Neural cell (in vitro differentiated cells): ENCODE results near the gene SULT4A1. TPM values are rescaled to one million over a fixed set of nuclear protein-coding genes. Genes with fewer than 3 reads are reported as not detected.

Experiments used
- H2AFZ ChIP-seq: fragments of 200-600, 300-800 bp; sonication (generic), shearing (Covaris generic); 2 replicates; pipeline ENCODE4 v1.6.0; 2014; ENCODE audit warnings: low read depth, mild to moderate bottlenecking, antibody characterized with exemption, low read length, moderate library complexity
- H3F3A ChIP-seq: fragments of 200-600 bp; shearing (Covaris generic); 2 replicates; pipeline ENCODE4 v1.6.1; 2016; ENCODE audit warnings: mild to moderate bottlenecking, moderate library complexity, mixed read lengths, antibody characterized with exemption, low read length; ENCODE audit not compliant: insufficient read depth, poor library complexity, severe bottlenecking
- H3K27ac ChIP-seq: fragments of 200-600, 300-800 bp; sonication (generic), shearing (Covaris generic); 2 replicates; pipeline ENCODE4 v1.5.1; 2014; ENCODE audit warnings: mild to moderate bottlenecking, low read length, moderate library complexity
- H3K27me3 ChIP-seq: fragments of 300-800, 200-600 bp; sonication (generic), shearing (Covaris generic); 2 replicates; pipeline ENCODE4 v1.6.0; 2014; ENCODE audit warnings: mild to moderate bottlenecking, low read depth, low read length, moderate library complexity; ENCODE audit not compliant: insufficient read depth
- H3K36me3 ChIP-seq: fragments of 300-800, 200-600 bp; sonication (generic), shearing (Covaris generic); 2 replicates; pipeline ENCODE4 v1.5.1; 2014; ENCODE audit warnings: mild to moderate bottlenecking, antibody characterized with exemption, low read length, moderate library complexity; ENCODE audit not compliant: insufficient read depth
- H3K4me2 ChIP-seq: fragments of 300-800, 200-600 bp; sonication (generic), shearing (Covaris generic); 2 replicates; pipeline ENCODE4 v1.6.0; 2014; ENCODE audit warnings: mild to moderate bottlenecking, low read length
- H3K4me3 ChIP-seq: fragments of 300-800, 200-600 bp; sonication (generic), shearing (Covaris generic); 2 replicates; pipeline ENCODE4 v1.5.1; 2014; ENCODE audit warnings: mild to moderate bottlenecking, low read length, moderate library complexity
- H3K79me2 ChIP-seq: fragments of 200-600 bp; shearing (Covaris generic); replicated peaks from 2 replicates; pipeline ENCODE4 v1.6.0; 2014; ENCODE audit warnings: mild to moderate bottlenecking, low read length, moderate library complexity; ENCODE audit not compliant: insufficient read depth
- H3K9ac ChIP-seq: fragments of 300-800, 200-600 bp; sonication (generic), shearing (Covaris generic); 2 replicates; pipeline ENCODE4 v1.6.1; 2016; ENCODE audit warnings: mild to moderate bottlenecking, low read length, mixed read lengths
- H3K9me2 ChIP-seq: fragments of 200-600 bp; shearing (Covaris generic); 2 replicates; pipeline ENCODE4 v1.6.1; 2016; ENCODE audit warnings: mild to moderate bottlenecking, low read length, mixed read lengths; ENCODE audit not compliant: insufficient read depth
- H3K9me3 ChIP-seq: fragments of 200-600, 300-800 bp; sonication (generic), shearing (Covaris generic); 2 replicates; pipeline ENCODE4 v1.6.1; 2016; ENCODE audit warnings: mild to moderate bottlenecking, mixed run types, low read length, moderate library complexity, mixed read lengths
- H4K20me1 ChIP-seq: fragments of 200-600 bp; shearing (Covaris generic); 2 replicates; pipeline ENCODE4 v1.6.1; 2016; ENCODE audit warnings: mild to moderate bottlenecking, mixed run types; ENCODE audit not compliant: insufficient read depth
- EP300 ChIP-seq: fragments of 450-650 bp; conservative IDR thresholded peaks from 2 replicates; pipeline ENCODE4 v1.6.1; 2014; ENCODE audit warnings: antibody characterized with exemption, mild to moderate bottlenecking, moderate library complexity; ENCODE audit not compliant: poor library complexity, severe bottlenecking
- EZH2 ChIP-seq: fragments of 200-600, 300-800 bp; shearing (Covaris generic), sonication (generic); IDR thresholded peaks from 2 replicates; pipeline ENCODE4 v1.6.1; 2014; ENCODE audit warnings: antibody characterized with exemption, low read length, borderline replicate concordance, mild to moderate bottlenecking; ENCODE audit not compliant: insufficient read depth, poor library complexity, severe bottlenecking
- MXI1 ChIP-seq: fragments of 450-650 bp; conservative IDR thresholded peaks from 2 replicates; pipeline ENCODE4 v1.6.1; 2014; ENCODE audit warnings: antibody characterized with exemption, mild to moderate bottlenecking; ENCODE audit not compliant: poor library complexity, severe bottlenecking
- POLR2AphosphoS5 ChIP-seq: IDR thresholded peaks from 2 replicates; pipeline ENCODE4 v1.6.1; 2012
- RAD21 ChIP-seq: fragments of 450-650 bp; conservative IDR thresholded peaks from 2 replicates; pipeline ENCODE4 v1.6.1; 2014; ENCODE audit warnings: antibody characterized with exemption, mild to moderate bottlenecking, moderate library complexity
- SMC3 ChIP-seq: fragments of 450-650 bp; conservative IDR thresholded peaks from 2 replicates; pipeline ENCODE4 v1.6.1; 2014; ENCODE audit warnings: antibody characterized with exemption, mild to moderate bottlenecking, moderate library complexity; ENCODE audit not compliant: poor library complexity
- TAF1 ChIP-seq: IDR thresholded peaks from 2 replicates; pipeline ENCODE4 v1.6.1; 2012; ENCODE audit warnings: low read depth
- polyA plus RNA-seq: library from polyadenylated mRNA; depleted of rRNA; stranded (reverse); fragments of >200 nt; gene quantifications from 2 replicates; pipeline ENCODE4 v1.2.3, GENCODE V29; 2014
- TF ChIP-seq, protein P1 (sequence below): IDR thresholded peaks from 2 replicates; pipeline ENCODE4 v1.6.1; 2012; ENCODE audit warnings: borderline replicate concordance
- TF ChIP-seq, protein P2 (sequence below): fragments of 450-650 bp; IDR thresholded peaks from 2 replicates; pipeline ENCODE4 v1.5.1; 2014; ENCODE audit warnings: antibody characterized with exemption, mild to moderate bottlenecking, moderate library complexity; ENCODE audit not compliant: poor library complexity, severe bottlenecking

SULT4A1 gene
- polyA plus RNA-seq, 1 donor from 2014 or later = 182 TPM

DNA sequence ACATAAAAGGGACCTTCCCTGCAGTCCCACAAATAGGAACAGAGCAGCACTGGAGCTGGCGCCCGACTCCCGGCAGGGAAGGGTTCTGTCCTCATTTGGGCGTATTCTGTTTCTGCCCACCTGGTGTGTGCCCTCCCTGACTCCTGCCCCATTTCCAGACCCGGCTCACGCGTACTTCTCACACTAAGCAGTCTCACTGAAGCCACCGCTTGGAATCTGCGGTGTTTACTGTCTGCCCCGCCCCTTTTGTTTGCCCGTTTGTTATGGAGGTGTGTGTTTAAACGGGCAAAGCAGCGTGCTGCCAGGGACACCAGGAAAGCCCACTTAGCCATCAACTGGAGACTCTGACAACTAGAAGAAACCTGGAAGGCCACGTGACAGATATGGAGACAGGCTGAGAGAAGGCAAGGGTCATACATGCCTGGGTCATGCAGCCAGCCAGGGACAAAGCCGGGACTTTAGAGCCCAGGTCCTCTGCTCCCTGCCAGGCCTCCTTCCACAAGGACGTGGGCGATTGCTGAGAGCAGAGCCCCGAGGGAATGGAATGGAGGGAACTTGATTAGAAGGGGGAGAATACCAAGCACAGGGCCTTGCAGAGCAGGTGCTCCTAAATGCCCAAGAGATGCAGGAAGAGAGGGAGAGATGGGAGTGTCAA is 41.5 kb downstream of the SULT4A1 start:
- no peak overlapping the region for H3K27ac ChIP-seq
- H3K36me3 ChIP-seq = no peaks in the 10 kb centered on the region
- no peaks in the 10 kb centered on the region for H4K20me1 ChIP-seq
- H3K9me3 ChIP-seq = no peaks in the 10 kb centered on the region
- H2AFZ ChIP-seq = no peak overlapping the region
- H3K27me3 ChIP-seq = no peaks in the 10 kb centered on the region
- TF ChIP-seq MXI1 (no peak), EP300 (no peak), RAD21 (no peak), POLR2AphosphoS5 (no peak), EZH2 (no peak), SMC3 (no peak), TAF1 (no peak)
- TF ChIP-seq, protein P1, sequence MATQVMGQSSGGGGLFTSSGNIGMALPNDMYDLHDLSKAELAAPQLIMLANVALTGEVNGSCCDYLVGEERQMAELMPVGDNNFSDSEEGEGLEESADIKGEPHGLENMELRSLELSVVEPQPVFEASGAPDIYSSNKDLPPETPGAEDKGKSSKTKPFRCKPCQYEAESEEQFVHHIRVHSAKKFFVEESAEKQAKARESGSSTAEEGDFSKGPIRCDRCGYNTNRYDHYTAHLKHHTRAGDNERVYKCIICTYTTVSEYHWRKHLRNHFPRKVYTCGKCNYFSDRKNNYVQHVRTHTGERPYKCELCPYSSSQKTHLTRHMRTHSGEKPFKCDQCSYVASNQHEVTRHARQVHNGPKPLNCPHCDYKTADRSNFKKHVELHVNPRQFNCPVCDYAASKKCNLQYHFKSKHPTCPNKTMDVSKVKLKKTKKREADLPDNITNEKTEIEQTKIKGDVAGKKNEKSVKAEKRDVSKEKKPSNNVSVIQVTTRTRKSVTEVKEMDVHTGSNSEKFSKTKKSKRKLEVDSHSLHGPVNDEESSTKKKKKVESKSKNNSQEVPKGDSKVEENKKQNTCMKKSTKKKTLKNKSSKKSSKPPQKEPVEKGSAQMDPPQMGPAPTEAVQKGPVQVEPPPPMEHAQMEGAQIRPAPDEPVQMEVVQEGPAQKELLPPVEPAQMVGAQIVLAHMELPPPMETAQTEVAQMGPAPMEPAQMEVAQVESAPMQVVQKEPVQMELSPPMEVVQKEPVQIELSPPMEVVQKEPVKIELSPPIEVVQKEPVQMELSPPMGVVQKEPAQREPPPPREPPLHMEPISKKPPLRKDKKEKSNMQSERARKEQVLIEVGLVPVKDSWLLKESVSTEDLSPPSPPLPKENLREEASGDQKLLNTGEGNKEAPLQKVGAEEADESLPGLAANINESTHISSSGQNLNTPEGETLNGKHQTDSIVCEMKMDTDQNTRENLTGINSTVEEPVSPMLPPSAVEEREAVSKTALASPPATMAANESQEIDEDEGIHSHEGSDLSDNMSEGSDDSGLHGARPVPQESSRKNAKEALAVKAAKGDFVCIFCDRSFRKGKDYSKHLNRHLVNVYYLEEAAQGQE = no peak
- TF ChIP-seq, protein P2, sequence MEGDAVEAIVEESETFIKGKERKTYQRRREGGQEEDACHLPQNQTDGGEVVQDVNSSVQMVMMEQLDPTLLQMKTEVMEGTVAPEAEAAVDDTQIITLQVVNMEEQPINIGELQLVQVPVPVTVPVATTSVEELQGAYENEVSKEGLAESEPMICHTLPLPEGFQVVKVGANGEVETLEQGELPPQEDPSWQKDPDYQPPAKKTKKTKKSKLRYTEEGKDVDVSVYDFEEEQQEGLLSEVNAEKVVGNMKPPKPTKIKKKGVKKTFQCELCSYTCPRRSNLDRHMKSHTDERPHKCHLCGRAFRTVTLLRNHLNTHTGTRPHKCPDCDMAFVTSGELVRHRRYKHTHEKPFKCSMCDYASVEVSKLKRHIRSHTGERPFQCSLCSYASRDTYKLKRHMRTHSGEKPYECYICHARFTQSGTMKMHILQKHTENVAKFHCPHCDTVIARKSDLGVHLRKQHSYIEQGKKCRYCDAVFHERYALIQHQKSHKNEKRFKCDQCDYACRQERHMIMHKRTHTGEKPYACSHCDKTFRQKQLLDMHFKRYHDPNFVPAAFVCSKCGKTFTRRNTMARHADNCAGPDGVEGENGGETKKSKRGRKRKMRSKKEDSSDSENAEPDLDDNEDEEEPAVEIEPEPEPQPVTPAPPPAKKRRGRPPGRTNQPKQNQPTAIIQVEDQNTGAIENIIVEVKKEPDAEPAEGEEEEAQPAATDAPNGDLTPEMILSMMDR = no peak
- H3K4me2 ChIP-seq = no peak overlapping the region
- no peak overlapping the region for H3K4me3 ChIP-seq
- H3K9ac ChIP-seq = no peak overlapping the region
- no peaks in the 10 kb centered on the region for H3K9me2 ChIP-seq
- H3F3A ChIP-seq = no peaks in the 10 kb centered on the region
- no peaks in the 10 kb centered on the region for H3K79me2 ChIP-seq

DNA sequence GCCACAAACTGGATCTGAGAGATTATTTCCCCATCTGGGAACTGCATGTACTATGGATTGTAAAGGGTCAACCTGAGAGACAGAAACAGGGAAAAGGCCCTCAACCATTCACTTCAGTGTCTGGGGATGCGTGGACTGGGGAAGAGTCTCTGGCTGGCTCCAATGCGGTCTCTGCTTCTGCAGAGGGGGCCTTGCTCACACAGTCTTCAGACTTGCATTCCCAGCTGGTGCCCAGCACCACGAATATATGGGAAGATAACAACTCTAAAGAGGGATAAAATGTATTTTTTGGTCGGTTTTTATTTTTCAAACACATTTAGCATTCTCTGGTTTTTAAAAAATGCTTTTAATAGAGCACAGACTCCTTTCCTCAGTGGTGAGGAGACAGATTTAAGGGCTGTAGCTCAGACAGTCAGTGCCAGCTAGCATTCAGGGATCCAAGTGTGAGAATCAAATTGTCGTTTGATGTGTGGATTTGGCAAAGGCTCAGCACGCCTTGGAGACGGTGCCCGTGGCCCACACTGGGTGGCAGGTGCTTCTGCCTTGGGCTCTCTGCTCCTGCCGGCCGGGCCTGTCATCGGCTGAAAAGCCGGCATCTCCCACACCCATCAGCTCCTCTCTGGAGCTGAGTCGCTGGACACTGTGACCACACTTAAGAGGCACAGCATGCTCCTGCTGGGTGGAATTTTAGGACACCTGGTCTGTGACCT is 42.2 kb downstream of the SULT4A1 start:
- H4K20me1 ChIP-seq = no peaks in the 10 kb centered on the region
- H3K9ac ChIP-seq = no peak overlapping the region
- no peak overlapping the region for H3K4me2 ChIP-seq
- no peaks in the 10 kb centered on the region for H3K27me3 ChIP-seq
- no peak overlapping the region for H3K27ac ChIP-seq
- TF ChIP-seq RAD21 (no peak), POLR2AphosphoS5 (no peak), EP300 (no peak), TAF1 (no peak), MXI1 (no peak), SMC3 (no peak), EZH2 (no peak)
- TF ChIP-seq, protein P2 = no peak
- TF ChIP-seq, protein P1 = no peak
- no peak overlapping the region for H2AFZ ChIP-seq
- H3F3A ChIP-seq = no peaks in the 10 kb centered on the region
- no peaks in the 10 kb centered on the region for H3K9me3 ChIP-seq
- no peaks in the 10 kb centered on the region for H3K9me2 ChIP-seq
- H3K79me2 ChIP-seq = no peaks in the 10 kb centered on the region
- H3K4me3 ChIP-seq = no peak overlapping the region
- no peaks in the 10 kb centered on the region for H3K36me3 ChIP-seq
